Activated naive CD4-positive, alpha-beta T cell treated with anti-CD3 and anti-CD28 coated beads, Interleukin-2, amount 50 U/mL, for 72 hours (primary cell): ENCODE results near the gene DRGX. TPM values are rescaled to one million over a fixed set of nuclear protein-coding genes. Genes with fewer than 3 reads are reported as not detected.

Source experiments
- ATAC-seq, 2 donors: fragments of 150-1000 bp; cut with Tn5 transposase; 2 replicates each; pipeline ENCODE4 v1.10.0; 2021; ENCODE audit warnings: mild to moderate bottlenecking in 2 of 2, moderate library complexity in 2 of 2
- DNase-seq, 2 donors: peaks; one replicate each; pipeline ENCODE4 v3.0.0; 2021 to 2022; ENCODE audit warnings: low spot score in 2 of 2
- H3K27ac Mint-ChIP-seq, 2 donors: one replicate each; pipeline ENCODE4 v1.8.0; 2022; ENCODE audit warnings: mild to moderate bottlenecking in 2 of 2, mixed read lengths in 2 of 2
- H3K36me3 Mint-ChIP-seq, 2 donors: one replicate each; pipeline ENCODE4 v1.8.0; 2022; ENCODE audit warnings: mixed read lengths in 2 of 2
- H3K9me3 Mint-ChIP-seq, 2 donors: one replicate each; pipeline ENCODE4 v1.8.0; 2022; ENCODE audit warnings: mixed read lengths in 2 of 2
- total RNA-seq, 2 donors: library from RNA; stranded (reverse); gene quantifications; one replicate each; pipeline ENCODE4 v1.2.3, GENCODE V29; 2022

DRGX gene
- total RNA-seq, 2 donors from 2014 or later = not detected

- Mint-ChIP-seq H3K36me3 (no peaks in the 10 kb centered on the region), H3K9me3 (no peaks in the 10 kb centered on the region), H3K27ac (no peak overlapping the region)
- ATAC-seq = no peak
- no peak for DNase-seq
These were observed 72.0 kb downstream of the DRGX start for GRCh38 chr10:49323896-49324270.

DNA sequence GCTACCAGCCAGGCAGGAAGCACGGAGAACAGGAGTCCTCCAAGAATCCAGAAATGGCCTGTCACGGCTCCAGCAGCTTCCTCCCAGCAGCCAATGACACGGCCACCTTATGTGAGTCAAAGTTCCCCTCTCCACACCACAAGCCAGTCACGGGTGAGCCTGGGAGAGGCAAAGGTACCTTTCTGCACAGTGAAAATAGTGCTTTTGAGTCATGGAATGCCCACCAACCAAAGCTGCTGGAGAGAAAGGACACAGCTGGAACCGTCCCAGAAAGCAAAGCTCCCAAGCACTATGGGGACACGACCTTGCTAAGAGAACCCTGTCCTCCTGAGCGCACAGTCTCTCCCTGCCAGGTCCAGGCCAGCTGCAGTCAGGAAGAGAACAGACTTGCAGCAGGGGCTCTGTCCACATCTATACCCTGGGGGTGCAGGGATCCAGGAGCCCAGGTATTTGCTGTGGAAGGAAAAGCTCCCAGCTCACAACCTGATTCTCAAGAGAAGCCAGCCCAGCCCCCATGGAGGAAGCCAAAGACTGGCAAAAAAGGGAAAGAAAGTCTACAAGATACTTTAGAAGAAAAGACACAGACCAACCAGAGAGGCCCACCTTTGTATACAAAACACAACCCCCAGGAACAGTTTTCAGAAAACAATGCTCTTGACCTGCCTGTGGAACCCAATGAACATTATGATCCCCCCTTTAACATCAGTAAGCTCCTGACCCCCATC lies 72.6 kb downstream of the DRGX start:
- Mint-ChIP-seq H3K36me3 (no peaks in the 10 kb centered on the region), H3K27ac (no peak overlapping the region), H3K9me3 (no peaks in the 10 kb centered on the region)
- ATAC-seq = no peak
- DNase-seq = no peak

DNA sequence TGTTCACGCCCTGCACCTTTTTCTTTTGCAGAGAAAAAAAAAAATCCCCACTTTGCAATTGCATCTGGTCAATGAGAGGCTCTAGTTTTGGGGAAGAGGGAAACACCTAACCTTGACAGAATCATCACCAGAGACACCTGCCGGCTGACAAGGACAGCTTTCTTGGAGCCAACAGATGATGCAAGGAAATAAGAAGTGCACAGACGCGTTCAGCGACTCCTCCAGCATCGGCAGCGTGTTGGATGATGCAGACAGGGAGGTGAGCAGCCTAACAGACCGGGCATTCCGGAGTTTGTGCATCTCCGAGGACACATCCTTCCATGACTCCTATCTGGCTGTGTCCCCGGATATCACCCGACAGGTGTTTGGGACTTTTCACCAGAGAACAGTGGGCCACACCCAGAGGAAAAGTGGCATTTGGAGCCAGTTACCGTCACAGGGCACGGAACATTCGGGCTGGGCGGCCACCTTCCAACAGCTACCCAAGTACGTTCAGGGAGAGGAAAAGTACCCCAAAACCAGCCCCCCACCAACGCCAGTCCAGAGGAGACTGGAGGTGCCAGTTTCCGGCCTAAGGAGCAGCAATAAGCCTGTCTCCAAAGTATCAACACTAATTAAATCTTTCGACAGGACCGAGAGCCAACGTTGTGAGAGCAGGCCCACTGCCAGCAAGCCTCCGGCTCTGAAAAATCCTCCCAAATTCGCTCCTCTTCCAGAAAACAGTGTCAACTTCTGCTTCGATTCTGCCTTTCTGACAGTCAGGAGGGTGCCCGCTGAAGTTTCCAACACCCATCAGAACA lies 73.3 kb downstream of the DRGX start:
- Mint-ChIP-seq H3K9me3 (no peaks in the 10 kb centered on the region), H3K36me3 (no peaks in the 10 kb centered on the region), H3K27ac (no peak overlapping the region)
- DNase-seq (no peak), ATAC-seq (no peak)

GRCh38 chr10:49321021-49321420 lies 74.9 kb downstream of the DRGX start:
- Mint-ChIP-seq H3K27ac (no peak overlapping the region), H3K36me3 (no peaks in the 10 kb centered on the region), H3K9me3 (no peaks in the 10 kb centered on the region)
- DNase-seq (no peak), ATAC-seq (no peak)

DNA sequence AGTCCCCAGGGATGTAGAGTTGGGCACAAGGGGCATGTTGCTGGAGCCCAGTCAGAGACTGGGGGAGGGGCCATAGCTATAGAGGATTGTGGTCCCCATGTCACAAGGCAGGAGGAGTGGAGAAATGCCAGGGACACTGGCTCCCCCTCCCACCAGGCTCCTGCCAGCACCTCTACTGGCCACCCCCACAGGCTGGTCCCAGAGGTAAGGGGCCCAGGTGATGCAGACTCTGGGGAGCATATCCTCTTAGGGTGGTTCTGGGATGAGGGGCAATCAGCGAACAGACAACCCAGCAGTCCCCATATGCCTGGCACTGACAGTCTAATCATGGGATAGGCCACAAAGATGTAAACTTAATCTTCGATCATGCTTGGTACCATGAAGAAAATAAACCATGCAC lies 75.7 kb downstream of the DRGX start:
- Mint-ChIP-seq H3K27ac (no peak overlapping the region), H3K36me3 (no peaks in the 10 kb centered on the region), H3K9me3 (no peaks in the 10 kb centered on the region)
- ATAC-seq = no peak
- DNase-seq = no peak

DNA sequence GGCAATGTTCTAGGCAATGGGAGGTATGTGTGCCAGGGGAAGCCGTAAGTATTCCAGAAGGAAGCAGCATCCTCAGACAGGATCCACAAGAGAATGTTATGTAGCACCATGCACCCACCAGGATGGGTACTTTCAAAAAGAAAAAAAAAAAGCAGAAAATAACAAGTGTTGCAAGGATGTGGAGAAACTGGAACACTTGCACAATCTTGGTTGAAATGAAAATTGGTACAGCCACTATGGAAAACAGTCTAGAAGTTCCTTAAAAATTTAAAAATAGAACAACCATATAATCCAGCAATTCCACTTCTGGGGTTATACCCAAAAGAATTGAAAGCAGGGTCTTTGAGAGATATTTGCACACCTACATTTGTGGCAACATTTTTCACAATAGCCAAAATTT lies 76.7 kb downstream of the DRGX start:
- Mint-ChIP-seq H3K9me3 (no peaks in the 10 kb centered on the region), H3K27ac (no peak overlapping the region), H3K36me3 (no peaks in the 10 kb centered on the region)
- ATAC-seq (no peak), DNase-seq (no peak)

GRCh38 chr10:49318755-49319154 lies 77.1 kb downstream of the DRGX start:
- ATAC-seq (no peak), DNase-seq (no peak)
- Mint-ChIP-seq H3K27ac (no peak overlapping the region), H3K9me3 (no peaks in the 10 kb centered on the region), H3K36me3 (no peaks in the 10 kb centered on the region)

GRCh38 chr10:49318028-49318427 lies 77.9 kb downstream of the DRGX start:
- Mint-ChIP-seq H3K27ac (no peak overlapping the region), H3K9me3 (no peaks in the 10 kb centered on the region), H3K36me3 (no peaks in the 10 kb centered on the region)
- DNase-seq = no peak
- no peak for ATAC-seq

GRCh38 chr10:49314806-49315205 lies 81.1 kb downstream of the DRGX start:
- Mint-ChIP-seq H3K27ac (no peak overlapping the region), H3K36me3 (no peaks in the 10 kb centered on the region), H3K9me3 (peaks cover 3% of the 10 kb centered on the region in 2 donors)
- DNase-seq = no peak
- ATAC-seq = no peak

Other genes with a start within 250 kb of the DRGX start
- gene TMEM273, start 207.7 kb downstream of the DRGX start, total RNA-seq = 1 to 10 TPM; 2.0 to 4.0 TPM
- not detected for gene C10orf71, start 96.9 kb downstream of the DRGX start, total RNA-seq
- gene ERCC6, start 143.0 kb upstream of the DRGX start, total RNA-seq = 10 to 100 TPM; 31.7 to 36.2 TPM
- gene SLC18A3, start 214.2 kb upstream of the DRGX start, total RNA-seq = not detected
- not detected for gene CHAT, start 217.9 kb upstream of the DRGX start, total RNA-seq